ENCODE data around the gene ARID5B. TPM values are rescaled to one million over a fixed set of nuclear protein-coding genes. Genes with fewer than 3 reads are reported as not detected.
A peak's percentile ranks its signal among the peaks of the same experiment; 100 is the strongest.

Gene ARID5B
- total and polyA plus RNA-seq, 2 donors (not counting 3 experiments of a cell fraction or from before 2014, with no cell fraction given) = 5.6 to 8.9 TPM

DNA sequence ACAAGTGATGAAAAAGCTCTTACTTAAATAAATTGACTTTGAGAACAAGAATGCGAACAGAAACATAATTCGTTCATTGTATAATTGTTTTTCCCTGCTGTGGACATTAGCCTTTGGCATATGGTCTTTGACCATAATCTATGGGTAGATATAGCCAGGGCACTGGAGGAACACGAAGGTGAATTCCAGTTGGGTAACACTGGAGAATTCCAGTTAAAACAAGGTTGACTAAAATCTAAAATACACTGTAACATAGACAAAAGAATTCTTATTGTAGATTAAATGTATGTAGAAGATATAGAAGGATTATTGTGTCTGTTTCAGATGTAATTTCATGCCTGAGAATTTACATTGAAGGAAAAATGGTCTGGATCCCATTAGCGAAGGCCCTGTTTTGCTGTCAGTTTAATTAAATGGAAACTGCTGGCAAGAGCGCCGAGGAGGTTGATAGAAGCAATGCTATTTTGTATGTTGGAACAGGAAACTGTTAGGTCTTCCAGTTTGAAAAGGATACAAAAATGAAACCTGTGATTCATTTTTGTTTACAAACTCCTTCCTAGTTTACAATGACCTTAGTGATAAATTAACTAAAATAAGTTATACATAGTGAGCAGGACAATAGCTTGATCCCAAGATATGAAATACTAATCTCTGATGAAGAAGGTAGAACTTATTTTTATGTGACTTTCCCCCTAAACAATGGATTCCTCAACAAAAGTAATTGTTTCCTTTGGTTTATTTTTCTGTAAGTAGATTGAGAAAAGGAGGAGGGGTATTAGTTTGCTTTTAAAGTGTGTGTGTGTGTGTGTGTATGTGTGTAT is 68.9 kb downstream of the ARID5B start:
- Histone ChIP-seq H4K20me1 (replicated peaks; ENCODE audit: control insufficient read depth, extremely low read depth, insufficient read depth, low read length) (no peaks in the 10 kb centered on the region), H3K4me1 (ENCODE audit: control insufficient read depth, extremely low read depth, insufficient read depth, low read length) (peaks cover 25% of the 10 kb centered on the region), H3K27me3 (ENCODE audit: control insufficient read depth in 2 of 2, insufficient read depth in 2 of 2, low read length in 2 of 2) (no peaks in the 10 kb centered on the region), H3K4me3 (replicated peaks in 1 of 3; ENCODE audit: insufficient read depth in 1 of 3, low read depth in 1 of 3, low read length in 3 of 3) (no peak overlapping the region), H3K9ac (replicated peaks; ENCODE audit: extremely low read depth, insufficient read depth, low read length) (no peak overlapping the region), H3K27ac (ENCODE audit: insufficient read depth, low read depth, low read length) (no peak overlapping the region), H3K79me2 (ENCODE audit: control insufficient read depth, insufficient read depth, low read length) (no peaks in the 10 kb centered on the region), H3K4me2 (ENCODE audit: insufficient read depth, low read length) (peak overlapping the region; percentile 36), H3K9me1 (replicated peaks; ENCODE audit: control insufficient read depth, extremely low read depth, insufficient read depth, low read length) (no peaks in the 10 kb centered on the region), H3K9me3 (replicated peaks; ENCODE audit: control insufficient read depth, insufficient read depth, low read length) (no peaks in the 10 kb centered on the region), H2AFZ (ENCODE audit: low read depth, low read length) (no peak overlapping the region), H3K36me3 (ENCODE audit: control insufficient read depth in 2 of 2, extremely low read depth in 1 of 2, insufficient read depth in 2 of 2, low read length in 2 of 2) (no peaks in the 10 kb centered on the region)
- intact Hi-C loops (cut with micrococcal nuclease) (no loop called here), dilution Hi-C loops (cut with MboI; ENCODE audit: extremely low pct_ligation_motif_present, low sequenced_read_pairs) (no loop called here)
- BruUV-seq (replicated peaks) = no TSS peak
- ChIA-PET POLR2A (no interaction called here), CTCF (interaction anchor here (1.7 kb wide), 1 partner anchor 21 kb away, joined by 4 read pairs; no protein-coding TSS in a partner anchor)
- FAIRE-seq (no peak), DNase-seq (ENCODE audit: low read depth, low spot score) (peak; percentile 73)
- TF ChIP-seq, protein P1, sequence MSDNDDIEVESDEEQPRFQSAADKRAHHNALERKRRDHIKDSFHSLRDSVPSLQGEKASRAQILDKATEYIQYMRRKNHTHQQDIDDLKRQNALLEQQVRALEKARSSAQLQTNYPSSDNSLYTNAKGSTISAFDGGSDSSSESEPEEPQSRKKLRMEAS (IDR thresholded peaks at IDR 0.05; ENCODE audit: insufficient read depth, insufficient read length) = no peak
- TF ChIP-seq POLR2A (IDR thresholded peaks at IDR 0.05; ENCODE audit: low read depth, low read length) = no peak
- no peak for TF ChIP-seq GATA2 (IDR thresholded peaks at IDR 0.05; ENCODE audit: insufficient read depth, insufficient read length, low read depth, low read length)
- TF ChIP-seq, protein P2, sequence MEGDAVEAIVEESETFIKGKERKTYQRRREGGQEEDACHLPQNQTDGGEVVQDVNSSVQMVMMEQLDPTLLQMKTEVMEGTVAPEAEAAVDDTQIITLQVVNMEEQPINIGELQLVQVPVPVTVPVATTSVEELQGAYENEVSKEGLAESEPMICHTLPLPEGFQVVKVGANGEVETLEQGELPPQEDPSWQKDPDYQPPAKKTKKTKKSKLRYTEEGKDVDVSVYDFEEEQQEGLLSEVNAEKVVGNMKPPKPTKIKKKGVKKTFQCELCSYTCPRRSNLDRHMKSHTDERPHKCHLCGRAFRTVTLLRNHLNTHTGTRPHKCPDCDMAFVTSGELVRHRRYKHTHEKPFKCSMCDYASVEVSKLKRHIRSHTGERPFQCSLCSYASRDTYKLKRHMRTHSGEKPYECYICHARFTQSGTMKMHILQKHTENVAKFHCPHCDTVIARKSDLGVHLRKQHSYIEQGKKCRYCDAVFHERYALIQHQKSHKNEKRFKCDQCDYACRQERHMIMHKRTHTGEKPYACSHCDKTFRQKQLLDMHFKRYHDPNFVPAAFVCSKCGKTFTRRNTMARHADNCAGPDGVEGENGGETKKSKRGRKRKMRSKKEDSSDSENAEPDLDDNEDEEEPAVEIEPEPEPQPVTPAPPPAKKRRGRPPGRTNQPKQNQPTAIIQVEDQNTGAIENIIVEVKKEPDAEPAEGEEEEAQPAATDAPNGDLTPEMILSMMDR (IDR thresholded peaks at IDR 0.05; ENCODE audit: extremely low read depth in 1 of 2, insufficient read depth in 1 of 2, low read depth in 1 of 2, low read length in 2 of 2) = no peak
- TF ChIP-seq POLR2AphosphoS5 (IDR thresholded peaks at IDR 0.05; ENCODE audit: insufficient read depth, low read depth, low read length) = no peak

Measured in endothelial cell of umbilical vein (primary cell).